Measurements from ENCODE around the gene DCST1. TPM values are rescaled to one million over a fixed set of nuclear protein-coding genes. Genes with fewer than 3 reads are reported as not detected.

The DCST1 gene
- total and polyA plus RNA-seq, 2 of the 8 experiments (the other 6 are each of a cell fraction or from before 2014, with no cell fraction given): not detected

- TF ChIP-seq CTCF (IDR thresholded peaks at IDR 0.05; ENCODE audit: control extremely low read depth in 1 of 3, insufficient read depth in 1 of 3, low read depth in 1 of 3, low read length in 3 of 3) (peak; percentile 45 to 51 (median 48)), EP300 (IDR thresholded peaks at IDR 0.05; ENCODE audit: borderline replicate concordance in 1 of 2, low read depth in 2 of 2, low read length in 2 of 2) (no peak), RAD21 (IDR thresholded peaks at IDR 0.05 in 1 of 2, conservative IDR thresholded peaks at IDR 0.05 in 1 of 2; ENCODE audit: low read depth in 2 of 2, low read length in 2 of 2) (peak; percentile 12 to 33; a peak in 2 of 4 replicates), SIRT6 (IDR thresholded peaks at IDR 0.05; ENCODE audit: low read length) (no peak), PHF8 (conservative IDR thresholded peaks at IDR 0.05; ENCODE audit: low read depth, low read length) (no peak), HDAC6 (IDR thresholded peaks at IDR 0.05; ENCODE audit: low read depth, low read length) (no peak), POLR2A (IDR thresholded peaks at IDR 0.05; ENCODE audit: control extremely low read depth in 1 of 2, low read depth in 2 of 2, low read length in 2 of 2) (peak; percentile 51 to 61), ASH2L (IDR thresholded peaks at IDR 0.05; ENCODE audit: low read length) (no peak), TAF1 (IDR thresholded peaks at IDR 0.05; ENCODE audit: low read depth, low read length) (no peak), SP1 (IDR thresholded peaks at IDR 0.05; ENCODE audit: low read depth, low read length) (no peak), ZNF274 (IDR thresholded peaks at IDR 0.05; ENCODE audit: borderline replicate concordance, extremely low read depth, low read length) (no peak), SIN3A (conservative IDR thresholded peaks at IDR 0.05 in 1 of 2, IDR thresholded peaks at IDR 0.05 in 1 of 2; ENCODE audit: low read depth in 1 of 2, low read length in 2 of 2) (no peak), POLR2AphosphoS5 (IDR thresholded peaks at IDR 0.05; ENCODE audit: low read depth, low read length) (peak; percentile 65), SP4 (IDR thresholded peaks at IDR 0.05; ENCODE audit: low read length) (no peak), POU5F1 (IDR thresholded peaks at IDR 0.05; ENCODE audit: low read depth, low read length) (no peak), TEAD4 (IDR thresholded peaks at IDR 0.05; ENCODE audit: low read depth, low read length) (no peak), YY1 (IDR thresholded peaks at IDR 0.05; ENCODE audit: low read depth, low read length) (no peak), SIX5 (IDR thresholded peaks at IDR 0.05; ENCODE audit: low read depth, low read length) (no peak), BCL11A (IDR thresholded peaks at IDR 0.05; ENCODE audit: low read depth in 2 of 2, low read length in 2 of 2) (no peak), NANOG (IDR thresholded peaks at IDR 0.05; ENCODE audit: insufficient read depth, low read depth, low read length, poor library complexity, severe bottlenecking) (no peak), SAP30 (IDR thresholded peaks at IDR 0.05; ENCODE audit: insufficient read depth, insufficient replicate concordance, low read length) (no peak)
Measured at GRCh38 chr1:154992721-154993571, 40.7 kb upstream of the DCST1 start (continued).
